T47D (cell line): ENCODE data around the gene RNF121.

Experiments used
- DNase-seq, 2 experiments: peaks; one replicate each; pipeline versions ENCODE4 v3.0.0 to v3.0.0-alpha.2; 2011 to 2012; ENCODE audit warnings: low read depth in 1 of 2, low spot score in 1 of 2
- JUND ChIP-seq: IDR thresholded peaks from 2 replicates; pipeline ENCODE4 v1.6.1; 2012; ENCODE audit warnings: low read depth
- in situ Hi-C: cut with HindIII; loops from 2 replicates; pipeline ENCODE4 v1.10.0; 2016; ENCODE audit warnings: low sequenced_read_pairs, low pct_unique_long_range_greater_than_20kb

Gene RNF121

DNA sequence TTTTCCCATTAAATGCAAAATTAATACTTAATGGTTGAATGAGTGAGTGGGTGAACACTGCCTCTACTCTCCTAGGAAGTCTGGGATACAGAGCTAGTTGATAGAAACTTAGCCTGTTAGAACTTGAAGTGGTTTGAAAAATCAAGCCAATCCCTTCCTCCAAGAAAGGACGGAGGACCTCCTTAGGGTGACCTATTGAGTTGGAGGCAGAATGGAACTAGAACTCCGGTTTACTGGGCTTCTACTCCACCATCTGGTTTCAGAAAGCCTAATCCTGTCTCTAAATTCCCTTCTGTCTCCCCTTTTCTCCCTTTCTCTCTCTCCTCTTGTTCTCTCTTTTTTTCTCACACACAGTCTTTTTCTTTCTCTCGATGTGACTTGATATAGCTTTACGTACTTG lies 50.2 kb downstream of the RNF121 start:
- in situ Hi-C loops: no loop called here
- DNase-seq: no peak
- no peak for TF ChIP-seq JUND

DNA sequence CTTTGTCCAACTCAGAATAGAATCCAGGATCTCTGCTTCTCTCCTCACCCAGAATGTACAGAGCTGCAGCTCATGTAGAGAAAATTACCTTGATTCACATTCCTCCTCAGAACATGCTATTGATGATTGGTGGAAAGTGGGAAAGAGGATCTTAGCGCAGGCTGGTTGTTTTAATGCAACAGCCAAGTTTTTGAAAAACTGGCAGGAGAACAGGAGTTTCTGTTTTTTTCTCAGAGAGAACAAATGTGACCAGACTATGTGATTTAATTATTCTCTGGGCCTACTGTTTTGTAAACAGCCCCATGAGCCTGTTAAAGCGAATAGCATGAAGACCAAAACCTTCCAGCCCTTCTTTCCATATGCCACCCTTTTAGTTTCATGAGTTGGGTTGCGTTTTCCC lies 50.8 kb downstream of the RNF121 start:
- TF ChIP-seq JUND: no peak
- in situ Hi-C loops: no loop called here
- DNase-seq: no peak

DNA sequence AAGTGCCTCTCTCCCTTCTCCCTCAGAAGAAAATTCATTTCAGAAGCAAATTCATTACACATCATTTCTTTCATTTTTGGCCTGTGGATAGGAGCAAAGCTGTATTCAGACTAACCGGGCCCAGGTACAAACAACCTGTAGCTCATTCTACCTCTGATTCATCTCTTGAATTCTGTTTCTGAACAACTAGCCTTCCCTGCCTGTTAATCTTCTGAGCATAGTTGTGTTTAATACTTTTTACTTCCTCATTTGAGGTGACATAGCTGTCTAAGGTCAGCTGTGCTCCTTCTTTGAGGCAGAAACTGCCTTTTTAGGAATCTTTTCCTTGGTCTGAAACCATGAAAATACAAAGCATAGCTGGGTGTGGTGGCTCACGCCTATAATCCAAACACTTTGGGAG lies 57.3 kb downstream of the RNF121 start:
- no peak for TF ChIP-seq JUND
- DNase-seq: no peak
- in situ Hi-C loops: no loop called here

DNA sequence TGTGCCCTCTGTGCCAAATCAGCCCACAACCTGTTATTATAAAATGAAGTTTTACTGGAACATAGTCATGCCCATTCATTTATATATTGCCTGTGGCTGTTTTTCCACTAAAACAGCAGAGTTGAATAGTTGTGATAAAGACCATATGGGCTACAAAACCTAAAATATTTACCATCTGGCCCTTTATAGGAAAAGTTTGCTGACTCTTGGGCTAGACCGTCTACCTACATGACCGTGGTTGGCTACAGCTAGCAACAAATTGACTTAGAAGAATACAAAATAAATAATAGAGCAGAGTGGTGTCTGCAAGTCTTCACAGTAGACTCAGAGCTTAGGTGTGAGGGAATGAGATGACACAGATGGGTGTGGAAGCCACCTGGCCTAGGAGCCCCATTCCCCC lies 58.7 kb downstream of the RNF121 start:
- in situ Hi-C loops: no loop called here

DNA sequence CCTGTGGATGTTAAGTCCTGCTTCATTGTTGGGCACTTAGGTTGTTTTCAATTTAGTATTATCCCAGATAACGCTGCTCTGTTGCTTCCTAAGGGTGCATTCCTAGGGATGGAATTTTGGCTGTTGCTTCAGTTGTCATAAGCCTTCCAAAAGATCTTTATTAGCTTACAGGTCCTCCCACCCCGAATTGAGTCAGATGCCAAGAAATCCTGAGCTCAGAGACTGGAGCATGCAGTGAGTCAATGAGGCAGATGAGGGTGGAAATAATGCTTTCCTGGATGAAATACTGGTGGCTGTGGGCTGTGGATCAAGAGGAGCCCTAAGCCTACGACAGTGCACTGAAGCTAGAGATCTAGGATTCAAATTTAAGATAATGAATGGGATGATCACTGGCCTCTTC lies 59.2 kb downstream of the RNF121 start:
- TF ChIP-seq JUND: no peak
- in situ Hi-C loops: no loop called here
- DNase-seq: no peak

More for the DNA sequence above, 58.7 kb downstream of the RNF121 start:
- no peak for DNase-seq
- no peak for TF ChIP-seq JUND

DNA sequence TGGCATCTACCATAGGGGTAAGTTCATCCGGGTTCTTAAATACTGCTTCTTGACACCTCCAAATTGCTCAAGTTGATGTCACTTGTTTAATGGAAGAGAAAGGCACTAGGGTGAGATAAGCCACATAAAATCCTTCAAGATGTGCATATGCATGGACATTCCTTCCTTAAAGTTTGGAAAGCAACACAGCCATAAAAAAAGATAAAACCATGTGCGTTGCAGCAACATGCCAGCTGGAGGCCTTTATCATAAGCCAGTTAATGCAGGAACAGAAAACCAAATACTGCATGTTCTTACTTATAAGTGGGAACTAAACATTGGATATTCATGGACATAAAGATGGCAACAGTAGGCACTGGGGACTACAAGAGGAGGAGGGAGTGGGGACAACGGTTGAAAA lies 61.9 kb downstream of the RNF121 start:
- TF ChIP-seq JUND: no peak
- in situ Hi-C loops: no loop called here

DNA sequence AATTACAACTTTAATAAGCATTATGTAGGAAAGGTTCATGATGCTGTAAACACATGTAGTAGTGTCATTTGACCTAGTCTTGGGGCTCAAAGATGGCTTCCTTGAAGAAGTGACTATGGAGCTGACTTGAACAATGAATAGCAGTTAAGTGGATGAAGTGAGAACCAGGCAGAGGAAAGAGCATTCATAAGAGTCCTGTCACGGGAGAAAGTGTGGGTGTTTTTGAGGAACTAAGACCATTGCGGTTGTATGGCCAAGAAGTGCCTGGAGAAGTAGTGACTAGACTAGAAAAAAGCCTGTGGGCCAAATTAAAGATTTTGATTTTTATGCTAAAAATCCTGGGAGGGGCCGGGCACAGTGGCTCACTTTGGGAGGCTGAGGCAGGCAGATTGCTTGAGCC lies 62.6 kb downstream of the RNF121 start:
- TF ChIP-seq JUND: no peak
- DNase-seq: no peak
- in situ Hi-C loops: no loop called here

More for the DNA sequence above, 61.9 kb downstream of the RNF121 start:
- no peak for DNase-seq

DNA sequence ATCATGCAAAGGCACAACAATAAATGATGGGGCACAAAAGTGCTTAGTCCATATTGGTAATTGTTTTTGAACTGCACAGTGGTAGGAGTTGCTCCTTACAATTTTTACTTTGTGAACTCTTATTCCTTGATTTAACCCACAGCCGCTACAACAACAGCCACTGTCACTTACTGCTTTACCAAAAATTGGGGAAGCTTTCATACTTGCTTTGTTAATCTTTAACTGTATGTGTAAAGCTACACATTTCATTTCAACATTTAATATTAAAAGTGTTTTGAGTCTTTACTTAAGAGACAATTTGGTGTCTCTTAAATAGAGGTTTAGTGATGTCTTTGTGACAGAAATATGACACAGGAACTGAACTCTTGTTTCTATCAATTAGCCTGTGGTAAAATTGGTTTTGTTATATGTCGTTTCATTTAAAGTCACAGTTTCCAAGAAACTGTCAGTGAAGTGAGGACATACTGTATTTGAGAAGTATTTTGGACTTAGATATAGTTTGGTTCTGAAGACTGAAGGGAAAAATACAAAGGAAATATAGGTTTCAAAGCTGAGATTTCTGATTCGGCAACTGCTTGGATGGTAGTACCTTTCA lies 63.4 kb downstream of the RNF121 start:
- DNase-seq: no peak
- in situ Hi-C loops: no loop called here
- no peak for TF ChIP-seq JUND

DNA sequence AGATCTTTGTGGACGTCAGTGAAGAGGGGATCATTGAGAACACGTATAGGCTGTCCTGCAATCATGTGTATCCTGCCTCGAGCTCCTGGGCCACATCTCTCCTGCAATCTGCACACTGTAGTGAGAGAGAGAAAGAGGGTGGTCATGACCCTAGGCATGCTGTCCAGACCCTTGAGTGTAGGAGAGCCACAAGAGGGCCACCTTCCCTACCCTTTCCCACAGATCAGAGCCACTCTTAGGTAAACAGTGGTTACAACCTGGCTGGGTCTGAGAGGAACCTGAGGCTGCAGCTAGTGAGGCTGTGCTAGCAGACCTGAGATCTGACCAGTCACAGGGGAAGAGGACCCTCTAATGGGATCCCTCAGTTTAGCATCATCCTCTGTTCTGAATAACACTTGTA lies 65.9 kb downstream of the RNF121 start:
- no peak for DNase-seq
- in situ Hi-C loops: no loop called here
- no peak for TF ChIP-seq JUND

DNA sequence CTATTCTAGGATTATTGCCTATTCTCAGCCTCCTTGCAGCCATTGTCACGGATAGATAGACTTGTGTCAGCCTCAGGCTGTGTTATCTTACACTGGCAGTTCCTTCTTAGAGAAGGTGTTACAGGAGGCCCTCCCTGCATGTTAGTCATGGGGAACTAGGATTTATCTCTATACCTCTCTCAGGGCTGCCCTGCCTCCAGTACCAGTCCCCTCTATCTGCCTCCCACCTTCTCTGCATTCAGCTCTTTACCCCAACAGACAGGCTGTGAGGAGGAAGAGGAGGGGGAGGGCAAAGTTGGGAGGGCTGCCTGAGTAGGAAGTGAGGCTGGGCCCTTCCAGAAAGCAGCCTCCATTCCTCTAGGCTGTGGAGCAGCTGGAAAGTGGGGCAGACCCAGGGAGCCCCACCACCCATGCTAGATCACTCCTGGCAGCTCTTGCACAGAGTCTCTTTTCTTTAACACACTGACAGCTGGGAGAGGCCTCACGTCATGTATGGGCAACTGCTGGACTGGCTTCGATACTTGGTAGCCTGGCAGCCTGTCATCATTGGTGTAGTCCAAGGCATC lies 67.0 kb downstream of the RNF121 start:
- DNase-seq: no peak
- in situ Hi-C loops: no loop called here
- no peak for TF ChIP-seq JUND

DNA sequence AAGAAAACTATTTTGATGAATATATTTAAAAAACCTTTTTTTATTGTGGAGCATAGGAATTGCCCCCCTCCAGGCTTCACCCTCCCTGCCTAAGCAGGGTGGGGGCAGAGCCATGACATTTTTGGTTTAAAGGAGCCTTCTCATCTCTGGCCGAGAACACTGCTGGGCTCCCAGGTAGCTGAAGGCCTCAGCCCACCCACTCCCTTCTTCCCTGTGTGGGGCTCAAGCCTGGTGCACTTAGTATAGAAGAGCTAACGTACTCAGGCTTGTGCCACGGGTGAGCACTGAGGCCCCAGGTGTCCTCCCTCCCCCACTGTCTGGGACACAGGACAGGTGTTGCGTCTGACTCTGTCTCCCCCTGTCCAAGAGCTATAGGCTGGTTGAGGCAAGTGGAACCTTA lies 67.7 kb downstream of the RNF121 start:
- TF ChIP-seq JUND: no peak
- in situ Hi-C loops: no loop called here
- DNase-seq: no peak

DNA sequence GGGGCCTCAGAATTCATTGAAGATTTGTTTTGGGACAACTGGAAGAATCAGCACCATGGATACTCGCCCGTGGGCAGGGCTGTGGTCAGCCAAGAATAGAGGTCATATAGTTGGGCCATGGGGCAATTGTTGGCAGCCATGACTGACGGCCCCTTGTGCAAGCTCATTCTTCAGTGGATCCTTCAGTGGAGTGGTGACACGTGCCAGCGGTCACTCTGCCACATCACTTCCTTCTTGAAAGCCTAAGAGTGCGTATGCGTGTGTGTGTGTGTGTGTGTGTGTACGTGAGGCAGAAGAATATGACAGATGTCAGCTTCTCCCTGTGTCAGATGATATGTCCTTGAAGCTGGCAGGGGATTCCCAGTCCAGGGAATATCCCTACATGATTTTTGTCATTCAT lies 68.1 kb downstream of the RNF121 start:
- TF ChIP-seq JUND: no peak
- in situ Hi-C loops: no loop called here
- no peak for DNase-seq

DNA sequence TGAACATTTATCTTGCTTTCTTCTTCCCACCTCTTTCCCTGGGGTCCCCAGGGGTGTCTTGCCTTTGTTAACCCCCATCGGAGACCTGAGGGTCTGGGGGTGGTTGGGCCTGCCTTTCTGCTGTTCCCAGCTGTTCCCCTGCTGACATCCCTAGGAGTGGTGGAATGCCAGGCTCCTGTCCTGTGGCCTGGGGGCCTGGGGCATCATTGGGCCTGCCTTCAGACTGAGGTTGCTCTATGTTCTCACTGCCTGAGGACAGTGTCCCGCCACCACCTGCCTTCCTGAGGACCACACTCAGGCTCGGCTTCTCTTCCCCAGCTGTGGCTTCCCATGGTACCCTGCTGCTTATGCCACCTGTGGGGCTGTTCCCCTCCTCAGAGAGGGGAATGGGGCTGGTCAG lies 68.7 kb downstream of the RNF121 start:
- no peak for TF ChIP-seq JUND
- in situ Hi-C loops: no loop called here
- no peak for DNase-seq

DNA sequence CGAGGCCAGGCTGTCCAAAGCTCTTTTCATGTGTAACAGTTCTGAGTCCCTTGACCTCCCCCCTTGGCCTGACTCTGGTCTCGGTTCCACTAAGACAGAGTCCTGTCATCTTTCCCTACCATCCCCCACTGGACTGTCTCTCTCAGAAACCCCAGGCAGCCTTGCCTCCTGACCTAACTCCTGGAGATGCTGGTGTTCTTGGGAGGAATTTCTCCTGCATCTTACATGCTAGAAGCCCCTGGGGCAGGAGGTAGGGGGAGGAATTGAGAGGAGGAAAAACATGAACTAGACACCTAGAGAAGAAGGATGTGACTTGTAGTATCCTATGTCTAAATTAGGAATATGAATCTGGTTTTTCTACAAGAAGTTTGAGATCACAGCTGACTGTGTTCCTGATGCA lies 69.2 kb downstream of the RNF121 start:
- in situ Hi-C loops: no loop called here
- no peak for DNase-seq
- TF ChIP-seq JUND: no peak
